HL-60 (cell line): ENCODE measurements around the gene LRRC7.

Experiments
- CTCF ChIP-seq: IDR thresholded peaks from one replicate; pipeline ENCODE4 v1.5.1; 2011; ENCODE audit warnings: low read length, control low read depth, inconsistent platforms; ENCODE audit not compliant: insufficient read depth
- POLR2AphosphoS5 ChIP-seq: IDR thresholded peaks from 2 replicates; pipeline ENCODE4 v1.6.1; 2012; ENCODE audit warnings: low read depth

GRCh38 chr1:69693921-69694675 is 126.4 kb downstream of the LRRC7 start:
- no peak for TF ChIP-seq CTCF
- no peak for TF ChIP-seq POLR2AphosphoS5
